Measurements from ENCODE around the gene TMEM43.
"Not testable (repeated sequence)": the region's sequence is repeated elsewhere in the genome, so short reads cannot be mapped to it uniquely, and the experiment has no call there.

DNA sequence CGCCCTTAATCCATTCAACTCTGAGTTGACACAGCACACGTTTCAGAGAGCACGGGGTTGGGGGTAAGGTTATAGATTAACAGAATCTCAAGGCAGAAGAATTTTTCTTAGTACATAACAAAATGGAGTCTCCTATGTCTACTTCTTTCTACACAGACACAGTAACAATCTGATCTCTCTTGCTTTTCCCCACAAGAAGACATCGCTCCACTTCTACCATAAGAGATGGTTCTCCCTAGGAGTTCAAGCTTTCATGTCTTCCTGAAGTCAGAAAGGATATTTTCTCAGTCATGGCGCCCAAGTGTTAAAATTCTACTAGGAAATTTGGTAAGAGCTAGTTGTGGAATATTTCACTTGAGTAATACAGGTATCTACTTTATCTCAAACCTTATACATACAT is 32.9 kb upstream of the TMEM43 start:
- TF ChIP-seq FOXK2 (IDR thresholded peaks at IDR 0.05); POLR2A (IDR thresholded peaks at IDR 0.05; ENCODE audit: low read depth, low read length); ZBTB40 (IDR thresholded peaks at IDR 0.05; ENCODE audit: borderline replicate concordance): not testable (repeated sequence)
